ENCODE measurements around the gene TAF5L. TPM values are rescaled to one million over a fixed set of nuclear protein-coding genes. Genes with fewer than 3 reads are reported as not detected.

Gene TAF5L
- polyA plus RNA-seq, 2 of the 4 experiments (the other 2 are of a cell fraction), result 17.4 to 25.0 TPM

- Histone ChIP-seq H3K9me3 (no peaks in the 10 kb centered on the region), H3K4me1 (no peaks in the 10 kb centered on the region), H3K27ac (no peak overlapping the region), H3K4me2 (no peak overlapping the region), H3K4me3 (no peak overlapping the region)
- WGBS (ENCODE audit: missing lambda C conversion rate), result 76% methylated on average over 5 of the region's 5 CpGs
- ChIA-PET POLR2A (no interaction called here), CTCF (interaction anchor here (1.0 to 4.3 kb wide), 3 partner anchors 13 to 636 kb away, joined by 3 to 30 read pairs (median 4); no protein-coding TSS in a partner anchor)
- DNase-seq (ENCODE audit: low read depth in 1 of 2, low spot score in 1 of 2), result no peak
- no peak for ATAC-seq
- TF ChIP-seq HOXB13 (CRISPR knock-in tag; IDR thresholded peaks at IDR 0.05; ENCODE audit: low read depth) (no peak), TFCP2L1 (CRISPR knock-in tag; IDR thresholded peaks at IDR 0.05) (no peak), RNF2 (IDR thresholded peaks at IDR 0.05; ENCODE audit: borderline replicate concordance, low read depth) (no peak), ZSCAN20 (CRISPR knock-in tag; IDR thresholded peaks at IDR 0.05) (no peak), ELK1 (IDR thresholded peaks at IDR 0.05; ENCODE audit: low read depth, low read length) (no peak), JUN (IDR thresholded peaks at IDR 0.05) (no peak), PHF8 (IDR thresholded peaks at IDR 0.05; ENCODE audit: borderline replicate concordance, low read depth) (no peak), RAD21 (conservative IDR thresholded peaks at IDR 0.05 in 1 of 2, IDR thresholded peaks at IDR 0.05 in 1 of 2) (no peak), BCL3 (IDR thresholded peaks at IDR 0.05) (no peak), RARB (CRISPR knock-in tag; IDR thresholded peaks at IDR 0.05) (no peak), RCOR1 (IDR thresholded peaks at IDR 0.05; ENCODE audit: low read depth, low read length) (no peak), SMC3 (IDR thresholded peaks at IDR 0.05) (no peak), CHD2 (IDR thresholded peaks at IDR 0.05; ENCODE audit: low read length, partially characterized antibody) (no peak), ZC3H11A (IDR thresholded peaks at IDR 0.05) (no peak), CTCF (IDR thresholded peaks at IDR 0.05) (no peak)
- no peak for FAIRE-seq
Measured at GRCh38 chr1:229674042-229674441, 48.1 kb upstream of the TAF5L start.

GRCh38 chr1:229672246-229672645 is 46.3 kb upstream of the TAF5L start:
- ChIA-PET POLR2A (no interaction called here), CTCF (interaction anchor here (1.0 to 4.3 kb wide), 3 partner anchors 11 to 638 kb away, joined by 3 to 30 read pairs (median 3); no protein-coding TSS in a partner anchor)
- FAIRE-seq (peak; percentile 32), ATAC-seq (no peak), DNase-seq (ENCODE audit: low read depth in 1 of 2, low spot score in 1 of 2) (no peak)
- Histone ChIP-seq H3K4me3 (no peak overlapping the region), H3K4me2 (no peak overlapping the region), H3K27ac (no peak overlapping the region), H3K9me3 (no peaks in the 10 kb centered on the region), H3K4me1 (no peaks in the 10 kb centered on the region)
- 90% methylated on average over 2 of the region's 2 CpGs for WGBS (ENCODE audit: missing lambda C conversion rate)
- TF ChIP-seq TFCP2L1 (CRISPR knock-in tag; IDR thresholded peaks at IDR 0.05), result no peak
- TF ChIP-seq ZSCAN20 (CRISPR knock-in tag; IDR thresholded peaks at IDR 0.05), result no peak
- TF ChIP-seq RNF2 (IDR thresholded peaks at IDR 0.05; ENCODE audit: borderline replicate concordance, low read depth), result no peak
- no peak for TF ChIP-seq KDM5A (IDR thresholded peaks at IDR 0.05)
- no peak for TF ChIP-seq HOXB5 (CRISPR knock-in tag; IDR thresholded peaks at IDR 0.05)
- TF ChIP-seq BCL3 (IDR thresholded peaks at IDR 0.05), result no peak
- no peak for TF ChIP-seq MAZ (IDR thresholded peaks at IDR 0.05; ENCODE audit: borderline replicate concordance, low read depth, low read length)
- TF ChIP-seq CBX2 (IDR thresholded peaks at IDR 0.05; ENCODE audit: borderline replicate concordance, low read depth), result no peak
- TF ChIP-seq E2F6 (IDR thresholded peaks at IDR 0.05; ENCODE audit: borderline replicate concordance, low read depth), result no peak
- TF ChIP-seq ZNF302 (CRISPR knock-in tag; IDR thresholded peaks at IDR 0.05), result no peak
- TF ChIP-seq PHF8 (IDR thresholded peaks at IDR 0.05; ENCODE audit: borderline replicate concordance, low read depth), result no peak

Data from A549 (cell line).